CD4-positive, alpha-beta memory T cell (primary cell): ENCODE data around the gene MOB3B. TPM values are rescaled to one million over a fixed set of nuclear protein-coding genes. Genes with fewer than 3 reads are reported as not detected.

Source experiments
- CTCF ChIA-PET: fragments of 350-600 bp; sonication (Branson Sonifier 250); formaldehyde crosslinking; loops from one replicate; lab custom pipeline; 2021; ENCODE audit warnings: inconsistent platforms; ENCODE audit not compliant: partially characterized antibody; lab: Charles Lee
- POLR2A ChIA-PET: fragments of 350-600 bp; sonication (Branson Sonifier 250); formaldehyde crosslinking; loops from one replicate; lab custom pipeline; 2021; ENCODE audit not compliant: partially characterized antibody; lab: Charles Lee
- DNase-seq, 5 donors: peaks; one replicate each; pipeline versions ENCODE4 v3.0.0 to v3.0.0-alpha.2; 2020 to 2022; ENCODE audit warnings: mixed read lengths in 1 of 5
- H3K27ac ChIP-seq: one replicate; pipeline ENCODE4 v1.7.0; 2013; ENCODE audit warnings: low read depth, low read length
- H3K27me3 ChIP-seq: 2 replicates; pipeline ENCODE4 v1.7.0; 2013; ENCODE audit warnings: mild to moderate bottlenecking, low read length, moderate library complexity; ENCODE audit not compliant: insufficient read depth
- H3K36me3 ChIP-seq: 2 replicates; pipeline ENCODE4 v1.7.0; 2013; ENCODE audit warnings: mild to moderate bottlenecking, low read length, moderate library complexity; ENCODE audit not compliant: insufficient read depth
- H3K4me1 ChIP-seq: 2 replicates; pipeline ENCODE4 v1.7.0; 2013; ENCODE audit warnings: mild to moderate bottlenecking, low read length, moderate library complexity; ENCODE audit not compliant: insufficient read depth
- H3K4me3 ChIP-seq, 2 donors: one replicate each; pipeline ENCODE4 v1.7.0; 2013; ENCODE audit warnings: low read length in 2 of 2, mild to moderate bottlenecking in 1 of 2
- H3K9me3 ChIP-seq, 2 donors: one replicate each; pipeline ENCODE4 v1.7.0; 2013; ENCODE audit warnings: low read length in 2 of 2, control low read depth in 1 of 2; ENCODE audit not compliant: control insufficient read depth in 1 of 2
- H3K27ac Mint-ChIP-seq, 7 donors: one replicate each; pipeline ENCODE4 v1.8.0; 2020 to 2021; ENCODE audit warnings: mixed read lengths in 7 of 7, mild to moderate bottlenecking in 6 of 7, inconsistent platforms in 3 of 7, moderate library complexity in 3 of 7
- H3K27me3 Mint-ChIP-seq, 2 donors: one replicate each; pipeline ENCODE4 v1.8.0; 2020 to 2021; ENCODE audit warnings: mixed read lengths in 2 of 2
- H3K36me3 Mint-ChIP-seq, 2 donors: one replicate each; pipeline ENCODE4 v1.8.0; 2020 to 2021; ENCODE audit warnings: mixed read lengths in 2 of 2, inconsistent platforms in 1 of 2, mild to moderate bottlenecking in 1 of 2
- H3K4me1 Mint-ChIP-seq, 4 donors: one replicate each; pipeline ENCODE4 v1.8.0; 2020 to 2021; ENCODE audit warnings: mixed read lengths in 4 of 4, mild to moderate bottlenecking in 1 of 4
- H3K4me3 Mint-ChIP-seq, 8 donors: one replicate each; pipeline ENCODE4 v1.8.0; 2020 to 2021; ENCODE audit warnings: mixed read lengths in 8 of 8, mild to moderate bottlenecking in 7 of 8, moderate library complexity in 6 of 8, inconsistent platforms in 3 of 8
- H3K9me3 Mint-ChIP-seq, 8 donors: one replicate each; pipeline ENCODE4 v1.8.0; 2020 to 2021; ENCODE audit warnings: mixed read lengths in 8 of 8, mild to moderate bottlenecking in 5 of 8, inconsistent platforms in 3 of 8, moderate library complexity in 1 of 8
- intact Hi-C: fragments of 100-400 bp; cut with micrococcal nuclease; formaldehyde crosslinking; loops from one replicate; pipeline ENCODE4 v1.15.1; 2023
- polyA plus RNA-seq, 2 donors: library from polyadenylated mRNA; unstranded; fragments of 300-500 nt; fragmentation: Illumina TruSeq; gene quantifications; one replicate each; pipeline ENCODE4 v1.2.3, GENCODE V29; 2021
- total RNA-seq, 2 experiments: library from RNA; stranded (reverse); gene quantifications; one replicate each; pipeline ENCODE4 v1.2.3, GENCODE V29; 2021

MOB3B gene
- total and polyA plus RNA-seq, 4 experiments from 2014 or later, result 0.05 to 0.64 (median 0.34) TPM

- Mint-ChIP-seq H3K27ac (no peak overlapping the region), H3K9me3 (no peaks in the 10 kb centered on the region), H3K4me1 (no peaks in the 10 kb centered on the region), H3K4me3 (no peak overlapping the region), H3K36me3 (no peaks in the 10 kb centered on the region), H3K27me3 (peaks cover 0 to 4% of the 10 kb centered on the region in 2 donors)
- intact Hi-C loops, result no loop called here
- CTCF ChIA-PET, result no interaction called here
- Histone ChIP-seq H3K4me3 (no peak overlapping the region), H3K9me3 (no peaks in the 10 kb centered on the region), H3K27ac (no peak overlapping the region), H3K4me1 (no peaks in the 10 kb centered on the region), H3K27me3 (no peaks in the 10 kb centered on the region), H3K36me3 (no peaks in the 10 kb centered on the region)
- DNase-seq, result no peak
- POLR2A ChIA-PET, result no interaction called here
Observed at GRCh38 chr9:27393054-27393846, 136.4 kb downstream of the MOB3B start.

DNA sequence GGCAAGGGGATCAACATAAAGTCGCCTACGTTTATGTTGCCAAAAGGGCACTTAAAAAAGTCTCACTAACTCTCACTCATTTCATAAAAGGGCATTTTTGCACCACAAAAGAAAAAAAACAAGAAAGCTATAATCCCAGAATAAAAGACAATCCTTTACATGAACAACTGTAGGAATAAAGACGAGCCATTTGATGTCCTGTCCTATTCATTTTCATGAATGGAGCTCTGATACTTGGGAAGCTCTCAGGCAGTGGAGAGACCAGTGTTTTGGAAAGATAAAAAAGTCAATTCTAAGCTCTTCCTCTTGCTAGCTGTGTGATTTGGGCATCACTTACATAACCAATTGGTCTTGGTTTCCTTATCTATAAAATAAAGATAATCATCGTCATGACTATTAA, 137.2 kb downstream of the MOB3B start:
- CTCF ChIA-PET, result interaction anchor here (1.6 kb wide), 1 partner anchor 11 kb away, joined by 4 read pairs; no protein-coding TSS in a partner anchor
- H3K9me3 ChIP-seq, result no peaks in the 10 kb centered on the region
- Mint-ChIP-seq H3K9me3 (no peaks in the 10 kb centered on the region), H3K27me3 (peaks cover 0 to 4% of the 10 kb centered on the region in 2 donors), H3K27ac (no peak overlapping the region), H3K4me1 (no peaks in the 10 kb centered on the region), H3K4me3 (no peak overlapping the region), H3K36me3 (no peaks in the 10 kb centered on the region)
- POLR2A ChIA-PET, result no interaction called here
- H3K4me3 ChIP-seq, result no peak overlapping the region
- H3K36me3 ChIP-seq, result no peaks in the 10 kb centered on the region
- intact Hi-C loops, result no loop called here
- no peaks in the 10 kb centered on the region for H3K27me3 ChIP-seq
- H3K4me1 ChIP-seq, result no peaks in the 10 kb centered on the region
- no peak overlapping the region for H3K27ac ChIP-seq
- DNase-seq, result no peak

DNA sequence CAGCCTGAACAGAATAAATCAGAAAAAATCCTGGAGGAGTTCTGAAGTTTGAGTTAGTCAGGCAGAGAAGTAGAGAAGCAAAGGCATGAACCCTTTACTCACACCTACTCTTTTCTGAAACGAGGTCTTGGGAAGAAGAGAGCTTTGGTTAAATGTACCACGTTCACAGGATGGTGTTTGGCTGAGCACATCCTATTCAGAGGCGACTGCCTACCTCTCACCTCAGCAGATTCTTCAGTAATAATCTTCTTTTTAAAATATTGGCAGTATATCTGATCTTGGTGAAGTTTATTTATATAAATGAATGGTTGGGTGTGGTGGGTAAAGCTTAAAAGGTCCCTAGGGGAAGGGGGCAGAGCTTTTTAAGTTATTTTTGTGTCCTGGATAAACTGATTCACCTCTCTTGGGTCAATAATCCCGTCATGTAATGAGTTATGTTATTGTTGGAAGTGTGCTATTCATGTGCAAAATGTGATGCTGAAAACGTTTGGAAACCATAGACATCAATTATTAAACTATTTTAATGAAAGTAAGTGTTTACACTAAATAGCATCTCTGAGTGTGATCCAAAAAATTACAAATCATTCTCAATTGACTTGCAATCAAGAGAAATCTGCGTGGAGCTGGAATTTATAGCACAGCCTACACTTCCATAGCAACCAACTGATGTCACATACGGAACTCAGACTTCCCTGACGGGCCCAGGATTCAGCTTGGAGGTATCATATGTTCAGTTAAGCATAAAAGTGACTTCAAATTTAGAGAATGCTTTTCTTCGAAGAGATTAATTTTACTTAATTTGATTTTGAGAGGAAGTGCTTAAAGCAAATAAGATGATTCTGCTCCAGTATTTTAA, 138.3 kb downstream of the MOB3B start:
- H3K27ac ChIP-seq, result no peak overlapping the region

GRCh38 chr9:27388150-27388549, 141.5 kb downstream of the MOB3B start:
- H3K27me3 Mint-ChIP-seq, result peaks cover 2 to 4% of the 10 kb centered on the region in 2 donors
- no peaks in the 10 kb centered on the region for H3K4me1 Mint-ChIP-seq
- POLR2A ChIA-PET, result no interaction called here

More for the DNA sequence above, 138.3 kb downstream of the MOB3B start:
- no peak for DNase-seq
- Mint-ChIP-seq H3K9me3 (no peaks in the 10 kb centered on the region), H3K27ac (no peak overlapping the region), H3K36me3 (no peaks in the 10 kb centered on the region), H3K27me3 (peaks cover 0 to 4% of the 10 kb centered on the region in 2 donors), H3K4me1 (no peaks in the 10 kb centered on the region), H3K4me3 (no peak overlapping the region)
- Histone ChIP-seq H3K4me3 (no peak overlapping the region), H3K9me3 (no peaks in the 10 kb centered on the region), H3K36me3 (no peaks in the 10 kb centered on the region), H3K4me1 (no peaks in the 10 kb centered on the region), H3K27me3 (no peaks in the 10 kb centered on the region)
- ChIA-PET CTCF (interaction anchor here (1.6 kb wide), 1 partner anchor 10 kb away, joined by 4 read pairs; no protein-coding TSS in a partner anchor), POLR2A (no interaction called here)
- intact Hi-C loops, result no loop called here

GRCh38 chr9:27387722-27388121, 141.9 kb downstream of the MOB3B start:
- POLR2A ChIA-PET, result no interaction called here
- Mint-ChIP-seq H3K9me3 (no peaks in the 10 kb centered on the region), H3K27me3 (peaks cover 2 to 6% of the 10 kb centered on the region in 2 donors), H3K4me1 (no peaks in the 10 kb centered on the region), H3K27ac (no peak overlapping the region), H3K4me3 (no peak overlapping the region), H3K36me3 (no peaks in the 10 kb centered on the region)
- Histone ChIP-seq H3K27me3 (no peaks in the 10 kb centered on the region), H3K36me3 (no peaks in the 10 kb centered on the region), H3K4me1 (no peaks in the 10 kb centered on the region), H3K4me3 (no peak overlapping the region), H3K9me3 (no peaks in the 10 kb centered on the region), H3K27ac (no peak overlapping the region)
- intact Hi-C loops, result no loop called here
- CTCF ChIA-PET, result no interaction called here
- DNase-seq, result no peak

More at GRCh38 chr9:27388150-27388549, 141.5 kb downstream of the MOB3B start:
- Histone ChIP-seq H3K27ac (no peak overlapping the region), H3K9me3 (no peaks in the 10 kb centered on the region), H3K27me3 (no peaks in the 10 kb centered on the region), H3K4me1 (no peaks in the 10 kb centered on the region), H3K4me3 (no peak overlapping the region), H3K36me3 (no peaks in the 10 kb centered on the region)
- Mint-ChIP-seq H3K27ac (no peak overlapping the region), H3K4me3 (no peak overlapping the region), H3K9me3 (no peaks in the 10 kb centered on the region), H3K36me3 (no peaks in the 10 kb centered on the region)
- no peak for DNase-seq
- intact Hi-C loops, result no loop called here
- CTCF ChIA-PET, result no interaction called here

- ChIA-PET CTCF (interaction anchor here (1.1 kb wide), 1 partner anchor 143 kb away, joined by 3 read pairs; the partner anchor contains the start of gene MOB3B), POLR2A (no interaction called here)
- Histone ChIP-seq H3K4me3 (no peak overlapping the region), H3K9me3 (no peaks in the 10 kb centered on the region), H3K27ac (no peak overlapping the region), H3K4me1 (no peaks in the 10 kb centered on the region), H3K36me3 (no peaks in the 10 kb centered on the region), H3K27me3 (no peaks in the 10 kb centered on the region)
- no peaks in the 10 kb centered on the region for H3K36me3 Mint-ChIP-seq
- intact Hi-C loops, result no loop called here
- peaks cover 2 to 5% of the 10 kb centered on the region in 2 donors for H3K27me3 Mint-ChIP-seq
- no peak overlapping the region for H3K27ac Mint-ChIP-seq
- H3K4me3 Mint-ChIP-seq, result no peak overlapping the region
- H3K4me1 Mint-ChIP-seq, result no peaks in the 10 kb centered on the region
- no peak for DNase-seq
- H3K9me3 Mint-ChIP-seq, result no peaks in the 10 kb centered on the region
Observed at GRCh38 chr9:27386571-27387091, 143.0 kb downstream of the MOB3B start.
